Activated CD4-positive, alpha-beta T cell treated with anti-CD3 and anti-CD28 coated beads, Interleukin-2, amount 10 ng/mL, durations not matched to agents 7 days and 5 days (primary cell): ENCODE data around the gene PFKL. TPM values are rescaled to one million over a fixed set of nuclear protein-coding genes. Genes with fewer than 3 reads are reported as not detected.

Experiments
- CTCF ChIA-PET: fragments of 350-600 bp; sonication (Branson Sonifier 250); formaldehyde crosslinking; loops from one replicate; lab custom pipeline; 2021; ENCODE audit warnings: antibody characterized with exemption; lab: Charles Lee
- POLR2A ChIA-PET: fragments of 350-600 bp; sonication (Branson Sonifier 250); formaldehyde crosslinking; loops from one replicate; lab custom pipeline; 2021; ENCODE audit warnings: antibody characterized with exemption; lab: Charles Lee
- DNase-seq: peaks from one replicate; pipeline ENCODE4 v3.0.0-alpha.2; 2020
- H3K27ac Mint-ChIP-seq: one replicate; pipeline ENCODE4 v1.8.0; 2021; ENCODE audit warnings: mild to moderate bottlenecking, moderate library complexity, mixed read lengths
- H3K27me3 Mint-ChIP-seq: one replicate; pipeline ENCODE4 v1.8.0; 2021; ENCODE audit warnings: mixed read lengths
- H3K36me3 Mint-ChIP-seq: one replicate; pipeline ENCODE4 v1.8.0; 2021; ENCODE audit warnings: low read depth, mixed read lengths
- H3K4me1 Mint-ChIP-seq: one replicate; pipeline ENCODE4 v1.8.0; 2021; ENCODE audit warnings: mixed read lengths
- H3K4me3 Mint-ChIP-seq: one replicate; pipeline ENCODE4 v1.8.0; 2021; ENCODE audit warnings: mild to moderate bottlenecking, moderate library complexity, mixed read lengths
- H3K9me3 Mint-ChIP-seq: one replicate; pipeline ENCODE4 v1.8.0; 2021; ENCODE audit warnings: mixed read lengths
- total RNA-seq, 2 experiments: library from RNA; stranded (reverse); gene quantifications; one replicate each; pipeline ENCODE4 v1.2.3, GENCODE V29; 2021

The PFKL gene
- total RNA-seq, 2 experiments from 2014 or later = 190 to 210 TPM

DNA sequence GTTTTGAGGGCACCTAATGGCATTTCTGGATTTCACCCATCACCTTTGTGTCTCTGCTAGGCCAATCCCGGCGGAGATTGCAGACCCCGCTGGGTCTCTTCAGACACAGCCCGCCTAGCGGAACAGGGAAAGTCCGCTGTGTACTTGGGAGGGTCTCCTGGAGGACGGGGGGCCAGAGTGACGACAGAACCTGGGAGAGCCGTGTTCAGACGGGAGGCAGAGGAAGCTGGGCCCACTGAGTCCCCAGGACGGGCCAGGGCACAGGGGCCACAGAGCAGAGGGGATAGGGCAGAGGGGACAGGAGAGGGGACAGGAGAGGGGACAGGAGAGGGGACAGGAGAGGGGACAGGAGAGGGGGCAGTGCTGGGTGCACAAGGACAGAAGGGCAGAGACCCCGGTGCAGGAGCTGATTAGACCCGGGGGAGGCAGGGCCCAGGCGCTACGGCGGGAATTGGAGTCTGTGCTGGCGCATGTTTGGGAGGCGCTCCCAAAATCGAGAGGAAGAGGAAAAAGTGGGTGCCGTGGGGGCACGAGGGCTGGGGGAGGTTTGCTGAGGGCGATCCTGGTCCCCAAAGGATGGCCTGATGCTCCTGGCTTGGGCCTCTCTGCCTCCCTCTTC lies 66.2 kb downstream of the PFKL start:
- CTCF ChIA-PET = no interaction called here
- H3K4me1 Mint-ChIP-seq = no peaks in the 10 kb centered on the region
- H3K27me3 Mint-ChIP-seq = no peaks in the 10 kb centered on the region
- no peak for DNase-seq
- H3K4me3 Mint-ChIP-seq = no peak overlapping the region
- POLR2A ChIA-PET = no interaction called here
- peaks cover 8% of the 10 kb centered on the region for H3K9me3 Mint-ChIP-seq
- H3K36me3 Mint-ChIP-seq = peaks cover 12% of the 10 kb centered on the region
- no peak overlapping the region for H3K27ac Mint-ChIP-seq

DNA sequence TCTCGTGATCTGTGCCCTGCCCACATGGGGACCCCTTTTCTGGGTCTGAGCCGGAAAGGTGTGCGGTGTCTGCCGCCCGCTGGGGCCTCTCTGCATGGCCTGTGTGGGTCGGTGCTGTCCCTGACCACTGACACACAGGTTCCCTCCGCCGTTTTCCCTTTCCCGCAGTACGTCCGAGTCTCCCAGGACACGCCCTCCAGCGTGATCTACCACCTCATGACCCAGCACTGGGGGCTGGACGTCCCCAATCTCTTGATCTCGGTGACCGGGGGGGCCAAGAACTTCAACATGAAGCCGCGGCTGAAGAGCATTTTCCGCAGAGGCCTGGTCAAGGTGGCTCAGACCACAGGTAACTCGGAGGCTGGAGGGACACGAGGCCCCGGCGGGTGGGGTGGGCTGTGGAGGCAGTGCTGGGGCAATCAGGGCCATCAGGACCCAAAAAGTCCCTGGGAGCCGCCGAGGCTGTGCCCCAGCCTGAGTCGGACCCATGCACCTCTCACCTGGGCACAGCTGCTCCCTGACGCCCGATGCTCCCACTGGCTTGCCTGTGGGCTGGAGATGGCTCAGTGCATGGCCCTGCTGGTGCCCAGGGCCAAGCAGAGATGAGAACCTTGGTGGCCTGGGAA lies 66.8 kb downstream of the PFKL start:
- Mint-ChIP-seq H3K36me3 (peaks cover 15% of the 10 kb centered on the region), H3K27me3 (no peaks in the 10 kb centered on the region), H3K27ac (no peak overlapping the region), H3K4me3 (no peak overlapping the region), H3K9me3 (peaks cover 8% of the 10 kb centered on the region), H3K4me1 (no peaks in the 10 kb centered on the region)
- no peak for DNase-seq
- CTCF ChIA-PET = no interaction called here
- POLR2A ChIA-PET = no interaction called here

DNA sequence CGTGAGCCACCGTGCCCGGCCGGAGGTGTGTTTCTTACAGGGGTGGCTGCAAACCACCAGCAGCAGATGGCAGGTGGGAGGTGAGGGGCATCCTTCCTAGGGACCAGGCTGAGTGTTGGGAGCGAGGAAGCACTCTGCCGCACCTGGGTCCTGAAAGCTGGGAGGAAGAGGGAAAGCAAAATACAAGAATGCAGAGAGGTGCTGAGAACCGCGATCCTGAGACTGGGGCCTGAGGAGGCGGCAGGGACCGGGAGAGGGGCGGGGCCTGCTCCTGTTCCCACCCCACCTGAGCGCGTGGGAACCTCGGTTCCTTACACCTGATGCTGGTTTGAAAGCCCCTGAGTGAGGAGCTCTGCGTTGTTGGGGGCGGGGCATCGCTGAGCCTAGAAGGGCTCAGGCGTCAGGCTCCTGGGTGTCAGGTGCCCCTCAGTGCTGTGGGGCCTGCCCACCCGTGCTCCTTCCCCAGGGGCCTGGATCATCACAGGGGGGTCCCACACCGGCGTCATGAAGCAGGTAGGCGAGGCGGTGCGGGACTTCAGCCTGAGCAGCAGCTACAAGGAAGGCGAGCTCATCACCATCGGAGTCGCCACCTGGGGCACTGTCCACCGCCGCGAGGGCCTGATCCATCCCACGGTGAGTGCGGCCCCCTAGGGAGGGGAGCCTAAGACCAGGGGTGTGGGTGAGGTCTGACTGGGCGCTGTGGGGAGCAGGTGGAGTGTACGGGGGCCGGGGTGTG lies 69.0 kb downstream of the PFKL start:
- Mint-ChIP-seq H3K27me3 (peaks cover 2% of the 10 kb centered on the region), H3K4me1 (peaks cover 6% of the 10 kb centered on the region), H3K4me3 (no peak overlapping the region), H3K36me3 (peaks cover 14% of the 10 kb centered on the region), H3K27ac (no peak overlapping the region), H3K9me3 (no peaks in the 10 kb centered on the region)
- ChIA-PET CTCF (interaction anchor here (1.2 kb wide), 2 partner anchors 12 to 125 kb away, joined by 3 to 4 read pairs; no protein-coding TSS in a partner anchor), POLR2A (no interaction called here)
- no peak for DNase-seq

DNA sequence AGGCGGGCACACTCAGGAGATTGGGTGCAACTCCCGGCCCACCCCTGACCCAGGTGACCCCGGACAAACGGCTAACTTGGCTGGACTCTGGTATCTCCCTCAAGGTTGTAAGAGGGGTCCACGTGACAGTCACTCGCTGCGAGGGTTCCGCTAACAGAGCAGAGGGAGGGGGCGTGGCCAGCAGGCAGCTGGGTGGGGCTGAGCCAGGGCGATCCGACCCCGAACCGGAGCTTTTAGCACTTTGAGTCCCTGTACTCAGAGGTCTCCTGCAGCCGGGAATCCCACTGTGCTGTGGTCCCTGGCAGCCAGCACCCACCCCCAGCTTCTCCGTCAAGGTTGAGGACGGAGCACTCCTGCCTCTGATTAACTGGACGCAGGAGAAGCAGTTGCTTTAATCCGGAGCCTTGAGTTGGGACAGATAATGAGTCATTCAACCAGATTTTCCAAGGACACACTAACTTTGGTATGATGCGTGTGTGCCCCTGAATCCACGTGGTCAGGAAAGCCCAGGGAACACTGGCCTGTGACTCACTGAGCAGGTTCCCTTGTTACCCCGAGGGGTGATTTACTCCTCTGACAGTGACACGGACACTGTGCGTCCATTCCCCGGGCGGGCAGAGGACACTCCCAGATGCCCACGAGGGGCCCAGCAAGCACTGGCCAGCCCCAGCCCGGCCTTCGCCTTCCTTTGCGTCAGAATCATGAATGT lies 70.3 kb downstream of the PFKL start:
- peaks cover 2% of the 10 kb centered on the region for H3K27me3 Mint-ChIP-seq
- peaks cover 3% of the 10 kb centered on the region for H3K9me3 Mint-ChIP-seq
- CTCF ChIA-PET = no interaction called here
- H3K36me3 Mint-ChIP-seq = peaks cover 23% of the 10 kb centered on the region
- H3K4me1 Mint-ChIP-seq = peaks cover 18% of the 10 kb centered on the region
- POLR2A ChIA-PET = no interaction called here
- DNase-seq = no peak
- no peak overlapping the region for H3K4me3 Mint-ChIP-seq
- no peak overlapping the region for H3K27ac Mint-ChIP-seq

DNA sequence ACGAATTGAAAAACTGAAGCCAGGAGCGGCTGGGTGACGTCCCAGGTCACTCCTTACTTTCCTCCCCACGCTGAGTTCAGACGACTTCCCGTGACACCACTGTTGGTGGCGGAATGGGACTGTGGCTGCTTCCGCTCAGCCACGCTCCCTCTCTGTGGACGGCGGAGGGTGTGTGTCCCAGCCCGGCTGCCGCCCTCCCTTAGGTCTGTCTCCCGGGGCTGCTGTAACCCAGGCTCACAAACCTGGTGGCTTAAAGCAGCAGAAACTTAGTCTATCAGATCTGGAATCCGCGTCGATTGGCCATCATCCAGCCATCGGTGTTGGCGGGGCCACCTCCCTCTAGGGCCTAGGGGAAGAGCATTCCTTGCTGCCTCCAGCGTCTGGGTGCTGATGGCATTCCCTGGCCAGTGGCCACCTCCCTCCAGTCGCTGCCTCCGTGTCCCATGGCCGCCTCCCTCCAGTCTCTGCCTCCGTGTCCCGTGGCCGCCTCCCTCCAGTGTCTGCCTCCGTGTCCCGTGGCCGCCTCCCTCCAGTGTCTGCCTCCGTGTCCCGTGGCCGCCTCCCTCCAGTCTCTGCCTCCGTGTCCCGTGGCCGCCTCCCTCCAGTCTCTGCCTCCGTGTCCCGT lies 71.0 kb downstream of the PFKL start:
- Mint-ChIP-seq H3K27me3 (peaks cover 2% of the 10 kb centered on the region), H3K4me1 (peaks cover 25% of the 10 kb centered on the region), H3K36me3 (peaks cover 29% of the 10 kb centered on the region), H3K9me3 (peaks cover 3% of the 10 kb centered on the region), H3K4me3 (no peak overlapping the region), H3K27ac (no peak overlapping the region)
- DNase-seq = no peak
- ChIA-PET CTCF (no interaction called here), POLR2A (no interaction called here)

DNA sequence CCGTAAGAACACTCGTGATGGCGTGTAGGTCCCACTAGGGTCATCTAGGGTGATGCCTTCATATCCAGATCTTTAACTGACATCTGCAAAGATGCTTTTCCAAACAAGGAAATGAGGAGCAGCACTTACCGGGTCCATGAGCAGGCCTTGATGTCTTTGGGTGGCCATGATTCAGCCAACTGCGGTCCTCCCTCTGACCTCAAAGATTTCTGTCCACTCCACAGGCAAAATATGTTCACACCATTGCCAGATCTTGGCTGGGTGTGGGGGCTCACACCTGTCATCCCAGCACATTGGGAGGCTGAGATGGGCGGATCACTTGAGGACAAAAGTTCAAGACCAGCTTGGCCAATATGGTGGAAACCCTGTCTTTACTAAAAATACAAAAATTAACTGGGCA lies 71.7 kb downstream of the PFKL start:
- Mint-ChIP-seq H3K9me3 (peaks cover 3% of the 10 kb centered on the region), H3K27me3 (peaks cover 2% of the 10 kb centered on the region), H3K27ac (no peak overlapping the region), H3K36me3 (peaks cover 35% of the 10 kb centered on the region), H3K4me1 (peaks cover 29% of the 10 kb centered on the region), H3K4me3 (no peak overlapping the region)
- ChIA-PET CTCF (interaction anchor here (0.6 to 1.0 kb wide), 2 partner anchors 13 to 37 kb away, joined by 3 read pairs; no protein-coding TSS in a partner anchor), POLR2A (no interaction called here)
- no peak for DNase-seq

DNA sequence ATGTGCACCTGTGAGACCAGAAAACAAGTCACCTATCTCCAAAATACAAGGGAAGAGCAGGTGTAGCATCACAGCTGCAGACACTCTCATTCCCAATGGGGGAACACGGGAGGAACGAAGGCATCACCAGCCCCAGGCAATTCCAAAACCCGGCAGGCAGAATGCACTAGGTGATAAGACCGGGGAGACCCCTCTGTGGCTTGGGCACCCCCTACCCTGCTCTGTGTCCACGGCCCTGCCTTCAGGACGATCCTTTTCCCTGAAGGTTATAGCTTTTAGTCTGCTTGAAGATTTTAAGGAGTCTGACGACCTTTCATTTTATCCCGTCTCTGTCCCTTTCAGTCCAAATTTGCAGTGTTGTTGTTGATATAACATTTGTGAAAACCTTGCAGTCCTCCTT lies 72.8 kb downstream of the PFKL start:
- Mint-ChIP-seq H3K4me1 (peaks cover 29% of the 10 kb centered on the region), H3K36me3 (peaks cover 38% of the 10 kb centered on the region), H3K4me3 (no peak overlapping the region), H3K27ac (no peak overlapping the region), H3K9me3 (peaks cover 3% of the 10 kb centered on the region), H3K27me3 (peaks cover 2% of the 10 kb centered on the region)
- ChIA-PET CTCF (interaction anchor here (1.0 to 1.3 kb wide), 3 partner anchors 9 to 19 kb away, joined by 3 to 4 read pairs (median 4); partner anchors contain the start of gene TRPM2), POLR2A (no interaction called here)
- DNase-seq = no peak

DNA sequence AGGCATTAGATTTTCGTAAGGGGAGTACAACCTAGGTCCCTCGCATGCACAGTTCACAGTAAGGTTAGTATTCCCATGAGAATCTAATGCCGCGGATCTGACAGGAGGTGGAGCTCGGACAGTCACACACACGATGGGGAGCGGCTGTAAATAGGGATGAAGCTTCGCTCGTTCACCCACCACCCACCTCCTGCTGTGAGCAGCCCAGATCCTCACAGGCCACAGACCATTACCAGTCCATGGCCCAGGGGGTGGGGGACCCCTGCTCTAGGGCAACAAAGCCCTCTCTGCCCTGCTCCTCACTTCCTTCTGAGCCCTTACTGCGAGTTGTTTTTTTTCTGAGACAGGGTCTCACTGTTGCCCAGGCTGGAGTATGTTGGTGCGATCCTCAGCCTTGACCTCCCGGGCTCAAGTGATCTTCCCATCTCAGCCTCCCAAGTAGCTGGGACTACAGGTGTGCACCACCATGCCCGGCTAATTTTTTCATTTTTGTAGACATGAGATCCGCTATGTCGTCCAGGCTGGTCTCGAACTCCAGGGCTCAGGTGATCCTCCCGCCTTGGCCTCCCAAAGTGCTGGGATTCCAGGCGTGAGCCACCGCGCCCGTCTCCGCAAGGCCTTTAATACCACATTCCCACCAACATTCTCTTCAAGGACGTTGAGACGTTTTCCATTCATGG lies 74.9 kb downstream of the PFKL start:
- Mint-ChIP-seq H3K4me3 (peak overlapping the region; percentile 4), H3K36me3 (peaks cover 43% of the 10 kb centered on the region), H3K4me1 (peaks cover 29% of the 10 kb centered on the region), H3K27ac (peak overlapping the region; percentile 34), H3K27me3 (peaks cover 2% of the 10 kb centered on the region), H3K9me3 (peaks cover 3% of the 10 kb centered on the region)
- POLR2A ChIA-PET = no interaction called here
- DNase-seq = no peak
- CTCF ChIA-PET = no interaction called here

DNA sequence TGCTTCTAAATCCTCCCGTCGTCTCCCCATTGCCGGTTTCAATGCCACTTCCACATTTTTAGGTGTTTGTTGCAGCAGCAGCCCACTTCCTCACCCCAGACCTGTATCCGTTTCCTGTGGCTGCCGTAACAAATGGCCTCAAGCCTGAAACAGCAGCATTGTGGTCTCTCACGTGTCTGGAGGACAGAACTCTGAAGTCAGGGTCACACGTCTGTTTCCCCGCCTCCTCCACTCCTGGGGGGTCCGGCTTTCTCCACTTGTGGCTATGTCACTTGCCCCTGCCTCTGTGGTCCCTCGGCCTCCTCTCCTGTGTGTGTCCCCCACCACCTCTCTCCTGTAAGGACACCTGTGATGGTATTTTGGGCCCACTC lies 75.4 kb downstream of the PFKL start:
- H3K27ac Mint-ChIP-seq = peak overlapping the region; percentile 34

DNA sequence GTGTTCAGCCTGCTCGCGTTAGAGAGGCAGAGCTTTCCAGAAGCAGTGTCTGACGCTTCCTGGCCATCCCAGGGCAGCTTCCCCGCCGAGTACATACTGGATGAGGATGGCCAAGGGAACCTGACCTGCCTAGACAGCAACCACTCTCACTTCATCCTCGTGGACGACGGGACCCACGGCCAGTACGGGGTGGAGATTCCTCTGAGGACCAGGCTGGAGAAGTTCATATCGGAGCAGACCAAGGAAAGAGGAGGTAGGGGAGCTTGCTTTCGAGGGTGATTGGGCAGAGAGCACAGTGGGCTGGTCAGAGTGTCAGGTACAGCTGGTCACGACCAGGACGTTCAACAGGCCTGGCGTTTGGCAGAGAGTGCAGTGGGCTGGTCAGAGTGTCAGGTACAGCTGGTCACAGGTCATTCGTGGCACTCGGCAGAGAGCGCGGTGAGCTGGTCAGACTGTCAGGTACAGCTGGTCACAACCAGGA lies 75.9 kb downstream of the PFKL start:
- Mint-ChIP-seq H3K36me3 (peaks cover 42% of the 10 kb centered on the region), H3K4me1 (peaks cover 29% of the 10 kb centered on the region), H3K27ac (no peak overlapping the region), H3K27me3 (peaks cover 2% of the 10 kb centered on the region), H3K4me3 (no peak overlapping the region), H3K9me3 (peaks cover 3% of the 10 kb centered on the region)
- POLR2A ChIA-PET = no interaction called here
- no peak for DNase-seq
- CTCF ChIA-PET = no interaction called here

More for the DNA sequence above, 75.4 kb downstream of the PFKL start:
- peaks cover 3% of the 10 kb centered on the region for H3K9me3 Mint-ChIP-seq
- H3K4me3 Mint-ChIP-seq = peak overlapping the region; percentile 4
- peaks cover 43% of the 10 kb centered on the region for H3K36me3 Mint-ChIP-seq
- H3K27me3 Mint-ChIP-seq = peaks cover 2% of the 10 kb centered on the region
- POLR2A ChIA-PET = no interaction called here
- peak; percentile 64 for DNase-seq
- CTCF ChIA-PET = no interaction called here
- peaks cover 29% of the 10 kb centered on the region for H3K4me1 Mint-ChIP-seq

DNA sequence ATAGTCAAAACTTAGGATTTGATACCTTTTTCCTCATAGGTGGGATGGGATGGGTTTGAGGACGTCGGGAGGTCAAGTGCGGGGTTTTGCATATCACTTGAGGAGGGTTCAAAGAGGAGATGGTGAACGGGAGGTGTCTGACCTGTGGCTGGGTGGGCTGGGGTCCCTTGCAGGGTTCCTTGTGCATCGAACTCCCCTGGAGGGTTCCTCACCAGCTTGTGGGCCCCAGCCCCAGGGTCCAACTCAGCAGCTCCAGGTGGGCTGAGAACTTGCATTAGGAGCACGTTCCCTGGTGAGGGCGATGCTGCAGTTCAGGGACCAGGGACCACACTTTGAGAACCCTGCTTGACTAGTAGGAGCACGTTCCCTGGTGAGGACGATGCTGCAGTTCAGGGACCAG lies 76.8 kb downstream of the PFKL start:
- Mint-ChIP-seq H3K27me3 (peaks cover 2% of the 10 kb centered on the region), H3K9me3 (peaks cover 3% of the 10 kb centered on the region), H3K27ac (no peak overlapping the region), H3K36me3 (peaks cover 42% of the 10 kb centered on the region), H3K4me3 (no peak overlapping the region), H3K4me1 (peaks cover 29% of the 10 kb centered on the region)
- CTCF ChIA-PET = no interaction called here
- POLR2A ChIA-PET = no interaction called here
- no peak for DNase-seq
